ENCODE data around the gene STAMBPL1.

STAMBPL1 gene

GRCh38 chr10:88879534-88880281 is at the start of gene STAMBPL1:
Gene STAMBPL1, plus strand, starts transcription at chr10:88880245. Its CDS starts 21,464 bp downstream, at chr10:88901709.
- TF ChIP-seq, protein P1, sequence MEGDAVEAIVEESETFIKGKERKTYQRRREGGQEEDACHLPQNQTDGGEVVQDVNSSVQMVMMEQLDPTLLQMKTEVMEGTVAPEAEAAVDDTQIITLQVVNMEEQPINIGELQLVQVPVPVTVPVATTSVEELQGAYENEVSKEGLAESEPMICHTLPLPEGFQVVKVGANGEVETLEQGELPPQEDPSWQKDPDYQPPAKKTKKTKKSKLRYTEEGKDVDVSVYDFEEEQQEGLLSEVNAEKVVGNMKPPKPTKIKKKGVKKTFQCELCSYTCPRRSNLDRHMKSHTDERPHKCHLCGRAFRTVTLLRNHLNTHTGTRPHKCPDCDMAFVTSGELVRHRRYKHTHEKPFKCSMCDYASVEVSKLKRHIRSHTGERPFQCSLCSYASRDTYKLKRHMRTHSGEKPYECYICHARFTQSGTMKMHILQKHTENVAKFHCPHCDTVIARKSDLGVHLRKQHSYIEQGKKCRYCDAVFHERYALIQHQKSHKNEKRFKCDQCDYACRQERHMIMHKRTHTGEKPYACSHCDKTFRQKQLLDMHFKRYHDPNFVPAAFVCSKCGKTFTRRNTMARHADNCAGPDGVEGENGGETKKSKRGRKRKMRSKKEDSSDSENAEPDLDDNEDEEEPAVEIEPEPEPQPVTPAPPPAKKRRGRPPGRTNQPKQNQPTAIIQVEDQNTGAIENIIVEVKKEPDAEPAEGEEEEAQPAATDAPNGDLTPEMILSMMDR (IDR thresholded peaks at IDR 0.05; ENCODE audit: low read depth, low read length, missing control alignments), result no peak
- no peak for DNase-seq (ENCODE audit: extremely low read depth, low read depth)

GRCh38 chr10:88830643-88831268 is 49.3 kb upstream of the STAMBPL1 start:
- TF ChIP-seq, protein P1 (IDR thresholded peaks at IDR 0.05; ENCODE audit: low read depth, low read length, missing control alignments), result no peak
- no peak for DNase-seq (ENCODE audit: extremely low read depth, low read depth)
- H3K4me3 ChIP-seq (replicated peaks; ENCODE audit: low read depth, low read length), result no peak overlapping the region

More at GRCh38 chr10:88879534-88880281, at the start of gene STAMBPL1:
- H3K4me3 ChIP-seq (replicated peaks; ENCODE audit: low read depth, low read length), result peak within 1 kb of the TSS; percentile 78

- TF ChIP-seq, protein P1 (IDR thresholded peaks at IDR 0.05; ENCODE audit: low read depth, low read length, missing control alignments), result no peak
- no peak for DNase-seq (ENCODE audit: extremely low read depth, low read depth)
These were observed 48.3 kb upstream of the STAMBPL1 start for GRCh38 chr10:88831709-88832108.

GRCh38 chr10:88832376-88832775 is 47.7 kb upstream of the STAMBPL1 start:
- H3K4me3 ChIP-seq (replicated peaks; ENCODE audit: low read depth, low read length), result no peak overlapping the region
- no peak for DNase-seq (ENCODE audit: extremely low read depth, low read depth)
- TF ChIP-seq, protein P1 (IDR thresholded peaks at IDR 0.05; ENCODE audit: low read depth, low read length, missing control alignments), result no peak

More at GRCh38 chr10:88831709-88832108, 48.3 kb upstream of the STAMBPL1 start:
- H3K4me3 ChIP-seq (replicated peaks; ENCODE audit: low read depth, low read length), result no peak overlapping the region

GRCh38 chr10:88833156-88833555 is 46.9 kb upstream of the STAMBPL1 start:
- no peak for DNase-seq (ENCODE audit: extremely low read depth, low read depth)
- no peak overlapping the region for H3K4me3 ChIP-seq (replicated peaks; ENCODE audit: low read depth, low read length)
- TF ChIP-seq, protein P1 (IDR thresholded peaks at IDR 0.05; ENCODE audit: low read depth, low read length, missing control alignments), result no peak

- TF ChIP-seq, protein P1 (IDR thresholded peaks at IDR 0.05; ENCODE audit: low read depth, low read length, missing control alignments), result no peak
- no peak for DNase-seq (ENCODE audit: extremely low read depth, low read depth)
- no peak overlapping the region for H3K4me3 ChIP-seq (replicated peaks; ENCODE audit: low read depth, low read length)
These were observed 46.3 kb upstream of the STAMBPL1 start for GRCh38 chr10:88833723-88834122.

Measured in HFF-Myc (cell line).